Kidney (tissue), 14 donors: ENCODE data around the gene IMMP2L. TPM values are rescaled to one million over a fixed set of nuclear protein-coding genes. Genes with fewer than 3 reads are reported as not detected.
"Not testable (repeated sequence)": the region's sequence is repeated elsewhere in the genome, so short reads cannot be mapped to it uniquely, and the experiment has no call there.

Experiments used
- DNase-seq, 5 donors: peaks; one replicate each; pipeline ENCODE4 v3.0.0-alpha.2; 2013 to 2020
- FAIRE-seq: peaks from 2 replicates; lab custom pipeline; 2012; peaks lifted over from hg19 to GRCh38; lab: Jason Lieb, UNC
- H3K27ac ChIP-seq, 2 donors: one replicate each; pipeline ENCODE4 v1.7.0; 2013; ENCODE audit warnings: low read depth in 2 of 2, low read length in 2 of 2, inconsistent platforms in 1 of 2
- H3K27me3 ChIP-seq: one replicate; pipeline ENCODE4 v1.7.1; 2013; ENCODE audit warnings: low read length, inconsistent platforms; ENCODE audit not compliant: control insufficient read depth, insufficient read depth
- H3K36me3 ChIP-seq, 3 donors: one replicate each; pipeline versions ENCODE4 v1.7.0 to v1.7.1; 2013; ENCODE audit warnings: low read length in 3 of 3, control low read depth in 1 of 3, inconsistent platforms in 1 of 3; ENCODE audit not compliant: insufficient read depth in 3 of 3, control insufficient read depth in 2 of 3
- H3K4me1 ChIP-seq, 3 donors: one replicate each; pipeline versions ENCODE4 v1.7.0 to v1.7.1; 2013; ENCODE audit warnings: low read length in 3 of 3, inconsistent platforms in 1 of 3, low read depth in 1 of 3; ENCODE audit not compliant: control insufficient read depth in 2 of 3, insufficient read depth in 2 of 3
- H3K4me3 ChIP-seq, 3 donors: one replicate each; pipeline versions ENCODE4 v1.7.0 to v1.8.1; 2013; ENCODE audit warnings: low read length in 3 of 3, control low read depth in 1 of 3, inconsistent platforms in 1 of 3
- H3K9ac ChIP-seq, 3 donors: one replicate each; pipeline versions ENCODE4 v1.7.0 to v1.7.1; 2013; ENCODE audit warnings: low read length in 3 of 3, control low read depth in 1 of 3, inconsistent platforms in 1 of 3
- H3K9me3 ChIP-seq, 3 donors: one replicate each; pipeline versions ENCODE4 v1.7.0 to v1.7.1; 2013; ENCODE audit warnings: low read length in 3 of 3, control low read depth in 1 of 3, inconsistent platforms in 1 of 3; ENCODE audit not compliant: control insufficient read depth in 2 of 3, insufficient read depth in 1 of 3
- intact Hi-C: fragments of 100-400 bp; cut with DNase I; formaldehyde crosslinking; loops from one replicate; pipeline ENCODE4 v1.11.1; 2022
- polyA plus RNA-seq: library from polyadenylated mRNA; stranded (reverse); fragments of 350-450 nt; fragmentation: Illumina TruSeq; extraction: RNeasy Lipid Tissue Mini Kit (QIAGEN cat#74804); gene quantifications from one replicate; pipeline ENCODE4 v1.2.3, GENCODE V29; 2014; ENCODE audit warnings: low read depth, low replicate concordance; ENCODE audit not compliant: insufficient read depth
- total RNA-seq: library from RNA; stranded (reverse); fragmentation: NEBNext Ultra II Directional; extraction: Animal tissue kit (Norgen Biotek cat#: 25700); gene quantifications from one replicate; pipeline ENCODE4 v1.2.1, GENCODE V29; 2021
- TF ChIP-seq, protein P1 (sequence below): IDR thresholded peaks from 3 replicates; pipeline ENCODE4 v1.5.1; 2012; ENCODE audit warnings: mild to moderate bottlenecking, moderate library complexity, borderline replicate concordance; ENCODE audit not compliant: insufficient read depth; ENCODE audit errors: extremely low read depth
- donor health status: control.
- donor health status: control.
- donor health status: control.
- donor health status: control.
- donor health status: control.
- donor health status: DM: yes; HTN: yes; CAD: no.
- donor health status: Normal renal cell carcinoma (clear cell type).

IMMP2L gene
- total and polyA plus RNA-seq, 2 donors from 2014 or later, result 46.4 to 52.1 TPM

DNA sequence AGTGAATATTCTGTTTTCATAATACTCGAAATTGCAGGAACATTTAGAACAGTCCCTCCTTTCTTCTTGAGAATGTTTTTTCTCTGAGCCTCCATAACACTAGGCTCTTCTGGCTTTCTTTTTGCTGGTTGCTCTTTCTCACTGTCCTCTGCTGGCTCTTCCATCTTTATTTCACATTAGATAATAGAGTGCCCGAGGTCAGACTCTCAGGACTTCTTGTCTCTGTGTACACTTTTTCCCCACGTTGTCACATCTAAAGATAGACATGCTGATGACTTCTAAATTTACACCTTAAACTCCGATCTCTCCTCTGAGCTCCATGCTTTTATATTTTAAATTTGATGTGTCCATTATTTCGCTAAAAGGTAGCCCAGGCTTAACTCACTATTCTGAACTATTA, 486.8 kb downstream of the IMMP2L start:
- H3K27ac ChIP-seq, result no peak overlapping the region
- FAIRE-seq (no peak), DNase-seq (no peak)
- no peaks in the 10 kb centered on the region for H3K9me3 ChIP-seq
- H3K9ac ChIP-seq, result no peak overlapping the region
- no peak overlapping the region for H3K4me3 ChIP-seq
- intact Hi-C loops, result no loop called here
- H3K4me1 ChIP-seq, result no peaks in the 10 kb centered on the region
- no peaks in the 10 kb centered on the region for H3K27me3 ChIP-seq
- H3K36me3 ChIP-seq, result no peaks in the 10 kb centered on the region
- TF ChIP-seq, protein P1, sequence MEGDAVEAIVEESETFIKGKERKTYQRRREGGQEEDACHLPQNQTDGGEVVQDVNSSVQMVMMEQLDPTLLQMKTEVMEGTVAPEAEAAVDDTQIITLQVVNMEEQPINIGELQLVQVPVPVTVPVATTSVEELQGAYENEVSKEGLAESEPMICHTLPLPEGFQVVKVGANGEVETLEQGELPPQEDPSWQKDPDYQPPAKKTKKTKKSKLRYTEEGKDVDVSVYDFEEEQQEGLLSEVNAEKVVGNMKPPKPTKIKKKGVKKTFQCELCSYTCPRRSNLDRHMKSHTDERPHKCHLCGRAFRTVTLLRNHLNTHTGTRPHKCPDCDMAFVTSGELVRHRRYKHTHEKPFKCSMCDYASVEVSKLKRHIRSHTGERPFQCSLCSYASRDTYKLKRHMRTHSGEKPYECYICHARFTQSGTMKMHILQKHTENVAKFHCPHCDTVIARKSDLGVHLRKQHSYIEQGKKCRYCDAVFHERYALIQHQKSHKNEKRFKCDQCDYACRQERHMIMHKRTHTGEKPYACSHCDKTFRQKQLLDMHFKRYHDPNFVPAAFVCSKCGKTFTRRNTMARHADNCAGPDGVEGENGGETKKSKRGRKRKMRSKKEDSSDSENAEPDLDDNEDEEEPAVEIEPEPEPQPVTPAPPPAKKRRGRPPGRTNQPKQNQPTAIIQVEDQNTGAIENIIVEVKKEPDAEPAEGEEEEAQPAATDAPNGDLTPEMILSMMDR, result no peak

DNA sequence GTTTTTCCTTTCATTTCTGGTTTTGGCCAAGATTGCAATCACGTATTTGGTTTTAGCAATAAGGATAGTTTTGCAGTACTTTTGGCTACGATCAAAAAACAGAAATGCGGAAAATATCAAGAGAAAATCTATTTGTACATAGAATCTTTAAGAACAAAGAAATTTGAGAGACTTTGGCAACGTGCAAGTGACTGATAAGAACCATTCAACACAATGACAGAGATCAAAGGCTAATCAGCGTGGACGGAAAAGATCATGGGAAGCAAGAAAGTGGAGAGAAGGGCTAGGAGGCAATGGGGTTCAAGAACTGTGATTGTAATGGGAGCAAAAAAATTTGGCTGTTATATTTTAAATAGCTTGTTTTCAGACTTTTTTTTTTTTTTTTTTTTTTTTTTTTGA, 487.5 kb downstream of the IMMP2L start:
- H3K9ac ChIP-seq, result no peak overlapping the region
- H3K27me3 ChIP-seq, result no peaks in the 10 kb centered on the region
- H3K36me3 ChIP-seq, result no peaks in the 10 kb centered on the region
- no peaks in the 10 kb centered on the region for H3K9me3 ChIP-seq
- H3K4me1 ChIP-seq, result no peaks in the 10 kb centered on the region
- no peak for FAIRE-seq
- H3K27ac ChIP-seq, result no peak overlapping the region
- TF ChIP-seq, protein P1, result no peak
- intact Hi-C loops, result no loop called here
- H3K4me3 ChIP-seq, result no peak overlapping the region
- DNase-seq, result no peak

DNA sequence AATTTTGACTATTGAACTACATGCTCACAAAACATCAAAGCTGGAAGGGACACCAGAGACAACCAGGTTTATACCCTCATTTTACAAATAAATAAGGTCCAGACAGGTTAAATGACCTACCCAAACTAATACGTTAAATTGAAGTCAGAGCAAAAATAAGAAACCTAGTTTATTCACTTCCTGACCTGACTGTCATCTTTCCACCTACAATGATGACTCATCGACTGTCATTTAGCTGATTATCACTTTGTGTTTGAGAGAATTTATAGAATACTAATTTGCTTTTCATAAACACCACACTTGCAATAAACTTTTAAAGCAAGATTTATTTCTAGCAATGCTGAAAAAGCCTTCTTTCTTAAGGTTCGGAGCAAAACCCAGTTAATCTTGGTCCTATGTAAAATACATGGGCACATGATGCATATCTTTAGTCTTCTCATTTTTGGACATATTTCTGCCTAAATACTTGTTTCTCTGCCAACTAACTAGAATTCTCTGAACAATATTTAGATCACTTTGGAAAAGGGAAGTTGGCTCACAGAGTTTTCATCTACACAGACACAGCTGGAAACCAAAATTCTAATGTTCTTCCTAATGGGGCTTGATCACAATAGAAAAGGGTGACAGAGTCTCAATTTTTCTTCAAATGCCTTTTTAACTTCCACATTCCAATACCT, 488.1 kb downstream of the IMMP2L start:
- DNase-seq (no peak), FAIRE-seq (no peak)
- no peaks in the 10 kb centered on the region for H3K9me3 ChIP-seq
- intact Hi-C loops, result no loop called here
- no peaks in the 10 kb centered on the region for H3K4me1 ChIP-seq
- no peak overlapping the region for H3K27ac ChIP-seq
- no peak overlapping the region for H3K4me3 ChIP-seq
- TF ChIP-seq, protein P1, result no peak
- no peaks in the 10 kb centered on the region for H3K27me3 ChIP-seq
- no peak overlapping the region for H3K9ac ChIP-seq
- H3K36me3 ChIP-seq, result no peaks in the 10 kb centered on the region

DNA sequence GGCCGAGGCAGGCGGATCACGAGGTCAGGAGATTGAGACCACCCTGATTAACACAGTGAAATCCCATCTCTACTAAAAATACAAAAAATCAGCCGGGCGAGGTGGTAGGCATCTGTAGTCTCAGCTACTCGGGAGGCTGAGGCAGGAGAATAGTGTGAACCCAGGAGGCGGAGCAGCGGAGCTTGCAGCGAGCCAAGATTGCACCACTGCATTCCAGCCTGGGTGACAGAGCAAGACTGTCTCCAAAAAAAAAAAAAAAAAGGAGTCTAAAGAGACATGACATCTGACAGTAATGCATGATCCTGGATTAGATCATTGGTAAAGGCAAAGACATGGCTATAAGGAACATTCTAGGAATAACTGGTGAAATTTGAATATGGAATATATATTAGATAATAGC, 489.6 kb downstream of the IMMP2L start:
- H3K9ac ChIP-seq, H3K4me1 ChIP-seq, H3K9me3 ChIP-seq, DNase-seq, FAIRE-seq, H3K27ac ChIP-seq, H3K4me3 ChIP-seq, H3K27me3 ChIP-seq, H3K36me3 ChIP-seq, intact Hi-C loops: not testable (repeated sequence)
